HG02588 (cell line): Measurements from ENCODE around the gene CHN2.

ENCODE experiments used
- ATAC-seq: cut with Tn5 transposase; IDR thresholded peaks from one replicate; pipeline ENCODE4 v1.9.1; 2021; ENCODE audit warnings: mild to moderate bottlenecking, moderate library complexity; ENCODE audit not compliant: unreplicated experiment

Gene CHN2

DNA sequence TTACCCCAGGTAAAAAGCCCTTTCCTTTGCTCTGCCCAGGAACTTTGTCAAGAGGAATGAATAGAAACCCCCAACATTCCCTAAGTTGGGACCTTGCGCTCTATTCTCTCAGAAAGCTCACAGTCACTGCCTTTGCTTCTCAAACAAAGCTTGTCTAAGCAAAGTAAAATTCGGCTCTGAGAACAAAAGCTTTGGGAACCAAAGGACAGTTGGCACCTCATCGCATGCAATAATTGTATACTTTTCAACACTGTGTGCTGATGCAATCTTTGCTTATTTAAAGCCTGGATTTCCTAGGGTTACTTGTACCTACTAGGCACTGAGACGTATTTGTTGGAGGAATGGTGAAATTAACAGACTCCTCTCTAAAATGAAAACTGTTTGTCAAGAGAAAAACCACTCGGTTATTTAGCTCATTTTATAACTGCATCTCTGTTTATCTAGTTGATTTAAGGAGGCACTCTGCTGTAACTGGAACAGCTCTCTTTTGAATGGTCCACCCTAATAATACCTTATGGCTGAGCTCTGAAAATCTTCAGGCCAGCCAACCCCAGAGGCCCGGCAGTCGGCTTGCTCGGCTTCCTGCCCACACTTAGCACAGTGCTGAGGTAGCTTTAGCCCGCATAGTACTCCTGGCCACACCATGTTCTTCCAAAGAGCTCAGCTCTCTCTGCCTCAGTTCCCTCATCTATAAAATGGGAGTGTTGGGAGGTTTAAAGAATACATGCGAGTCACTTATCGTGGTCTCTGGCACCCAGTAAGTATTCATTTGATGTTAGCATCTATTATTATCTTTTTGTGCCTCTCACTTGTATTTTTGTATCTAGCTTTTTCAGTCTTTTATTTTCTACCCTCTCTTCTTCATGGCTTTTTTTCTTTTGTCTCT is 288.9 kb downstream of the CHN2 start:
- no peak for ATAC-seq

DNA sequence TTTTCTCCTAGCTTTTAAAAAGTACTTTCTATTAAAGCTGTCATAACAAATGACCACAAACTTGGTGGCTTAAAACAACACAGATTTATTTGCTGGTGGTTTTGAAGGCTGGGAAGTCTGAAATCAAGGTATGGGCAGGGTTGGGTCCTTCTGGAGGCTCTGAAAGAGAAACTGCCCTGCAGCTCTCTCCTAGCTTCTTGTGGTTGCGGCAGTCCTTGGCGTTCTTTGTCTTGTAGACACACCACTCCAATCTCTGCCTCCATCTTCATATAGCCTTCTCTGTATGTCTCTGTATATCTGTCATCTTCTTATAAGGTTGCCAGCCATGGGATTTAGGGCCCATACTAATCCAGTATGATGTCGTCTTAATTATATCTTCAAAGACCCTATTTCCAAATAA is 289.7 kb downstream of the CHN2 start:
- ATAC-seq = no peak

DNA sequence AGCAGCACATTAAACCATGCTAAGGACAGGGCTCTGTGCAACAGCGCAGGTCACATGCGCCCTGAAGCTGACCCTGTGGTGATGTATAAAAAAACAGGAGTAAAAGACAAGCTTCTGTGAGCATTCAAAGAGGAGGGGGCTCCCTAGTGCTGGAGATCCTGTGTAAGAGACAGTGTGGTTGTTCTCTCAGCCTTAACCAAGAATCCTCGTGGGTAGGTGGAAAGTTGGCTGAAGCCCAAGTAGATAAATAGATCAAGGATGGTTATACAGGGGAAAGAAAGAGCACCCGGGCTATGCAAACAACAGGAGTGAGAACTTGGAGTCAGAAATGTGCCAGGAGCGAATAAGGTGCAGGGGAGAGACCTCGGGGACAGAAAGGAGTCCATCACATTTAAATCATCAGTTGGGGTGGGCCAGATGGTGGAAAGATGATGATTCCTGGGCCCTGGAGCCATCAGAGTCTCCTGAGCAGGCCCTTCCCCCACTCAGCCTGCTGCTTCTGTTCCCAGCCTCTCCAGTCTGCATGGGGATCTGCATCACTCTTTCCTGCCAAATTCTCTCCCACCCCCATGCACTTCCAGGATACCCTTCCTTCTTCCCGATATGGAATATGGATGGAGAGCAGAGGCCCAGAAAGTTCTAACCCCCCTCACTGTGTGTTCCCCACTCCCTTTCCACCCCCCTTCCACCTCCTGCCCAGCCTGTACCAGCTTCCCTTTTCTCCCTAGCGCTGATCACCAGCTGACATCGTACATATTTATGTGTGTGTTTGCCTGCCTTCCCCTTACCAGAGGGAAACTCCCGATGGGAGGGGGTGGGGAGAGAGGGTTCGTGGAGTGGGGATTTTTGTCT is 291.0 kb downstream of the CHN2 start:
- no peak for ATAC-seq

DNA sequence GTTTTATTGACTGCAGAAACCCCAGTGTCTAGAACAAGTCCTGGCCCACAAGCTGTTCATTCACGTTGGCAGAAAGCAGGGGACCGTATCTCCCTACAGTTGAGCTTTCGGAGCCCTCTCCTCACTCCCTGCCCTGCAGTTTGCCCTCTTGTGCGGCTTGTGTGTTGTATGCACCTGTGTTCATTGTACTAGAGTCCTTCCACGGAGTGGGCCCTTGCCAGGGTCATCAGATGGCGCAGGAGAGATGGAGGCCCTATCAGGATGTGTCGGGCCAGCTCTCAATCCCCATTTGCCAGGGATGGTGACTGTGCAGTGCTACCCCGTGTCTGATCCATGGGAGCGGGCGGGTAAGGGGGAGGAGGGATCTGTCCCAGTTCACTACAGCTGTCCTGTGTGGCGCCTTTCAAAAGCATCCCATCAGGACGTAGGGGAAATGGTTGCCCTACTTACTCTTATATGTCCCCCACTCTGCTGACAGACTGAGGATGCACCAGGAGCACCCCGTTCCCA is 291.7 kb downstream of the CHN2 start:
- ATAC-seq = no peak

DNA sequence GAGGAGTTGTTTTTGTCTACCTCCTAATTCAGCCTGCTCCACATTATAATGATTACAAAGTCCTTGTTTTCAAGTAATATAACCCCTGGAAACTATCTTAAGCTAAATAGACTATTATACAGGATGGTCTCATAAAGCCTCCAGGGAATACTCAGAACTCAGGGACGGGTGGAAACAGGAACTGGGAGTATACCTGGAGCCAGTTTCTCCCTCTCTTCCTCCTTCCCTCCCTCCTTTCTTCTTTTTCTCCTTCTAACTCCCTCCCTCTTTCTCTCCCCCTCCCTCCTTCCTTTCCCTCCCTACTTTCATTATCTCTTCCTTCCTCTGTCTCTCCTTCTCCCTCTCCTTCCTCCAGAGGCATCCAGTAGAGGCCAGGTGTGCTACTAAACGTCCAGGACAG is 292.8 kb downstream of the CHN2 start:
- ATAC-seq = no peak

DNA sequence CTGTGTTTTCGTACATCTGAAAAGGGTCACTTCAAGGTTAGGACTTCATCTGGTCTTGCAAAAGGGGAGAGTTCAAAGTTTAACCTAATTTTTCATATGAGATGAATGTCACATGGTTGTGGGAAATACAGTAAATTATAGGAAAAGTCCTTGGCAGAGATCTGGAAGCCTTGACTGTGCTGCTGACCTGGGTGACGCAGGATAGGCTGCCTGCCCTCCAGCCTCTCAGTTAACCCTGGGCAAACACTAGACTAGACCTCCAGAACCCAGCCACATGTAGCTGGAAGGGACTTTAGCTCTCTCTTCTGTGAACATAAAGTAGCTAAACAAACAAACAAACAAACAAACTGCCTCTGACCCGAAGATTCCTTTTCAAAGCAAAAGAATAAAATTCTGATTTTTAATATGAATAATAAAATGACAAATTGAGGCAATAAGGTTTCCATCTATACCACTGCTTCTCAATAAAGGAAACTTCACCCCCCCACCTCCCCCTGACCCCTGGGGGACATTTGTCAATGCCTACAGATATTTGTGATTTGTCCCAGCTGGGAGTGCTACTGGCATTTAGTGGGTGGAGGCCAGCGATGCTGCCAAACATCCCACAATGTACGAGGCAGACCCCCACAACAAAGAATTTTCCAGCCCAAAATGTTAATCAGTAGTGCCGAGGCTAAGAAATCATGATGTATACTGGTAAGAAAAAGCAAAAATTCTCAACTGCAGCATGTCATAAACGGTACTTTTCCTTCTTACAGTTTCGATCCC is 293.8 kb downstream of the CHN2 start:
- no peak for ATAC-seq

DNA sequence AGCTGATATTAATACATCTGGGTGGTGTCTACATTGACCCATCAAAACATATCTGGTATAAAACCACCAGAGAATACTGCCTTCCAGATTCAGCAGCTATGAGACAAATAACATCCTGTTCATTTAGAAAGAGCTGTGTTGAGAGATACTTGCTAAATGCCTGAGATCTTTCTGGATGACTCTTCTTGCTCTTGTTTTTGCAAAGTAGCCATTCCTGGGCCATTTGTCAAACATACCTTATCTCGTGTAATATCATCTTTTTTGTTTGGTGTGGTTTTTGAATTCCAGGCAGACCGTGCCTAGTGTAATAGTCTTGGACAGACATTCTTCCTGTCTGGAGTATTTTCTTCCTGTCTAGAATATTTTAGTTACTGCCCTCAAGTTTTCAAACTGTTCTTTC is 294.4 kb downstream of the CHN2 start:
- ATAC-seq = no peak

DNA sequence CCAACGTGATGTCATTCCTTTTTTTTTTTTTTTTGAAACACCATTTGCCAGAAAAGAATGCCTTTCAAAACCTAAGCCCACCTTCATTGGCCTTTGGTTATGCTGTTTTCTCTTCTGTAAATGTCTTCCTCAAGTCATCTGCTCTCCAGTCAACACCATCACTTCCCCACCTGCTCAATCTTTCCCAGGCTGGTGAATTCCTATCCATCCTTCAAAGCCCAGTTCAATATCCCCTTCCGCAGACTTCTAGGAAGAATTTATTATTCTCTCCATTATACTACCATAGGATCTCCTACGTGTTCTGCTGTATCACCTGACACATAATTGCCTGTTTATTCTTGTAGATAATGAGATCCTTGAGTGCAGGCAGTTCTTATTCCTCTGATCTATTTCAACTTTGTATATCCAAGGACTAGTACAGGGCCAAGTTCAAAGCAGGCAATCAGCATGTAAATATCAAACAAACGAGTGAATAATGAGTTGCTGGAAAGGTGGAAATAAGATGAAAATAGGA is 295.6 kb downstream of the CHN2 start:
- no peak for ATAC-seq

DNA sequence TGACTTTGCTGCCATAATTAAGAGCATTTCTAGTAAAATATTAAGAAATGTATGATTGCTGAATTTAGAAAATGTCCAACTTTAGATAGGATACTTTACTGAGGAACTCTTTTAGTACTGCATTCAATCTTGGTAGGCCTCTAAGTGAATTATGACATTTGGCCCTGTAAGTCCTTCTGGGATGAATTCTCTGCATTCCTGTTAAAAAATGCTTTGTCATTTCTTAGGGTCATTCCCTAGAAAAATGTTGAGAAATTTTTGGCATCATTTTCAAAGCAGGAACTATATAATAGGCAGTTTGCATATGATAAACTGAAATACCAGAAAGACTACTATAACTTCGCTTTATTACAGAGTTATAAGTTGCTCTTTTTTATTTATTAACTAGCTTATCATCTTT is 299.8 kb downstream of the CHN2 start:
- ATAC-seq = no peak

DNA sequence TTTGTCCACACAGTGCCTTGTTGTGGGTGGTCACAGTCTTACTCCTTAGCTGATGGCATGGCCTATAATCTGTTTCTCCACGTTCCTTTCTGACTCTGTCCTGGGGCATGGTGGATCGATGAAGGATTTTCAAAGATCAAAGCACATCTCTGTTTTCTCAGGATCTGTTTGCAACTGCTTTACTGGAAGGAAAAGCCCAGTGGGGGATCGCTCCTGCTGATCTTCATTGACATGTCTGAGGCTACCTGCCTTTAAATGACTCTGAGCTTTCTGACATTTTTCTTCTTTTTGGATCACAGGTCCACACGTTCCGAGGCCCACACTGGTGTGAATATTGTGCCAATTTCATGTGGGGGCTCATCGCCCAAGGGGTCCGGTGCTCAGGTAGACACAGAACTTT is 301.1 kb downstream of the CHN2 start:
- no peak for ATAC-seq

DNA sequence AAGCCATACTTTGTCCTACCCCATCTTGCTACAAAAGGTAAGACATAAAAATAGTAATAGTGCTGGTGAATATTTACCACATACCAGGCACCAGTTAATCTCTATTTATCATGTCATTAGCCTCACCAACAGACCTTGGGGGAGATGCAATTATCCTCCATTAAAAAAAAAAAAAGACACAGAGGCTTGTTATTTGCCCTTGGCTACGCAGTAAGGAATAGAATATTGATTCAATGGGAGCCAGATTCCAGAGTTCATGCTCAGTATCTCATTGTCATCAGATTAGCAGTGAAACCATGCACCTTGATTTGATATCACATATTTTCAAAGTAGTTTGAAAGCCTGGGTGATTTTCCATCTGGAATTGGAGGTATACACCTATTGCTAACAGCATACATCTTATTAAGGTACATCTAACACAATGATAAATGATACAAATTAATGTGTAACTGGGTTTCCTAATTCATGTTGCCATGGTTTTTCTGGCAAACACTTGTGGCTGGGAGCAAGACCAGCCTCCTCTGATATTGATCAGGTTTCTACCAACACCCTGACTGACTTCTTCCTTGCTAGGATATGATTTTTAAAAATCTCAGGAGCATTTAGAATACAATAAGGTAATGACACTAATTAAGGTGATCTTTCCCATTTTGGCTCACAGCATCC is 301.9 kb downstream of the CHN2 start:
- no peak for ATAC-seq

DNA sequence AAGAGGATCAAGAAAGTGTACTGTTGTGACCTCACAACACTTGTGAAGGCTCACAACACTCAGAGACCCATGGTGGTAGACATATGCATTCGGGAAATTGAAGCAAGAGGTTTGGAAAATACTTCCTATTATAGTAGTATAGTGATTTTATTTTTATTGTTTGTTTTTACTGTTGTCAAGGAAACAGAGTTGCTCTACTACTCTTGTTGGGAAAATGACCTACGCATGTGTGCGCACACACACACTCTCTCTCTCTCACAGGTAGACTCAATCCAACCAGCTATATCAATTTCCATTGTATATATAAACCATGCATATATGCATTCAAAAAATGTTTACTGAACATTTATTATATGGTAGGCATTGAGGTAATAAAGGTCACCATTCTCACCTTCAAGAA is 305.4 kb downstream of the CHN2 start:
- no peak for ATAC-seq

DNA sequence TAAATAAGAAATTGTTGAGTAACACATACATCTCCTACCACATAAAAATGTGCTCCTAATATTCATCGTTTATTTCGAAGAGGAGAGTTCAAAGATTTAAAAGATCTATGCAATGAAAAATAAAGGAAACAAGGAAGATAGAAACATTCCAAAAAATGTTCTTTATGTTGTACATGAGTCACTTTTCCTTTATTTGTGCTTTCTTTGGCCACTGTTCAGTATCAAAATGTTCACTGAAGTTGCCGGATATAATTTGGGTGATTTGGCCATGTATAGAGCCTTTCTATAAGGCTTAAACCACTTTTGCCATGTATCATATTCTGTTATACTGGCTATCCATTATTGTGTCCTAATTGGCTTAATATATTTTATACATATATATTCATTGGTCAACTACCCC is 306.1 kb downstream of the CHN2 start:
- no peak for ATAC-seq

DNA sequence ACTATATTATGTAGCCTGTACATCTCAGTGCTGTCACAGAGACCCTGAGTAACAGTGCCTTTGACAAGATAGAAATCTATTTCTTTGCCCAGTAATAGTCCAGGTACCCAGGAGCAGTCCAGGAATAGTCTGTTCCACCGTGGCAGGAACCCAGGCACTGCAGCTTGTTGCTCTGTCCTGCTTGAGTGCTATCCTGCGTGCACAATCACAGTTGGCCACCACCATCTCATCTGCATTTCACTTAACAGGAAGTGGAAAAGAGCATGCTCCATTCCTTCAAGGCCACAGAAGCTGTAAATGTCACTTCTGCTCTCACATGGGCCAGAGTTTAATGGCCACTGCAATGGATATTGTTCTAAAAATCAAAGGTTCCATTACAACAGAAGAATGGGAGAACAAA is 307.6 kb downstream of the CHN2 start:
- ATAC-seq = no peak

DNA sequence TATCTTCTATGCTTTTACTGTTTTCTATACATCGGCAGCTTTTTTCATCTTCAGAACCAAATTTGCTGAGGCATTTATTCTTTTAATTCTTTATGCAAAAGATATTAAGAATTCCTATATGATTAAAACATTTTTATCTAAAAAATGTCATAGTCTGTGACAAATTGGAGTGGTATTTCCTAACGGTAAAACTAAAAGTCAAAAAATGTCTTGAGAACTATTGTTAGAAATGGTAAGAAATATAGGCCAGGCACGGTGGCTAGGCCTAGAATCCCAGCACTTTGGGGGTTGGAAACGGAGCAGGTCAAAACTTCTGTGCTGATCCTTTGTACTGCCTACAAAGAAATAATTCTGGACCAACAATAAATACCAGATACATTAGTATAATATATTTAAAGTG is 311.4 kb downstream of the CHN2 start:
- ATAC-seq = no peak

DNA sequence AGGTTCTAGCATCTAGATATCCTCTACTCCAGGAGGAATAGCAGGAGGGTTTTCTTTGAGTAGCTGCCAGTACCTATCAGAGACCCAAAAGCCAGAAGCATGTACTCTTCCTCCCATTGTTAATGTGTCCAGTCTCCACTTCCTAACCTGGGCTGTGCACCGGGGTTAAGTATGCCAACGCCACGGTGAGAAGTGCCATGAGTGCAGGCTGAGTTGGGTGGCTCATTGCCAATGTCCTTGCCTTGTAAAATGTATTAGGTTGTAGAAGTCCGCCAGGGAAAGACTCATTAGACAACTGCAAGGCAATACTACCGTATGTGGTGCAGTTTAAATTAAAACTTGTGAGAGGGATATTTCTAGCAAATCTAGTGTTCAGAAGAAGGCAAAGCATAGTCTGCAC is 314.0 kb downstream of the CHN2 start:
- no peak for ATAC-seq

DNA sequence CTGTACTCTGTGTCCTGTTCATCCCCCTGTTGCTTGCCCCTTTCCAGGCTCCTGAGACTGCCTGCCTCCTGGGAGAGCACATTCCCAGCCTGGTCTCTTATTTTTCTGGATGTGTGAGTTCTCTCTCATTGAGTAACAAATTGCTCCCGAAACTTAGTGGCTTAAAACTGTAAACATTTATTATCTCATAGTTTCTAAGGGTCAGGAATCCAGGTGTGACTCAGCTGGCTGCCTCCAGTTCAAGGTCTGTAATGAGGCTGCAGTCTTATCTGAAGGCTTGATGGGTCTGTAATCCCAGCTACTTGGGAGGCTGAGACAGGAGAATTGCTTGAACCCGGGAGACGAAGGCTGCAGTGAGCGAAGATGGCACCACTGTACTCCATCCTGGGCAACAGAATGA is 315.5 kb downstream of the CHN2 start:
- no peak for ATAC-seq

DNA sequence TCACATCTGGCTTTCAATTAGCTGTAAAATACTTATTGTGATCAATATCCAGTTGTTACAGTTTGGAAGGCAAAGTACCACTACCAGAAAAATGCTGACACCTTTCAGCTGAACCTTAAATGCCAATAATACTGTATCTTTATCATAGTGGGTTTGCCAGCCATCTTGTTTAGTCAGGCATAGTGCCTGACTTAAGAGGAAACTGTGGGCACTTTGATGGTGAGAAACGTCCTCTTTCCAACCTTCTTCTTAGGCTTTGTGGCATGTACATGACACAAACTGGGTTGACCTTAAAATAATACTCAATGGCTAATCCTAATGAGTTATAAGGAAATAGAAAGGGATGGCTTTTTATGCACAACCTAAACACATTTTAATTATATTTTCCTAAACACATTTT is 316.8 kb downstream of the CHN2 start:
- ATAC-seq = no peak

DNA sequence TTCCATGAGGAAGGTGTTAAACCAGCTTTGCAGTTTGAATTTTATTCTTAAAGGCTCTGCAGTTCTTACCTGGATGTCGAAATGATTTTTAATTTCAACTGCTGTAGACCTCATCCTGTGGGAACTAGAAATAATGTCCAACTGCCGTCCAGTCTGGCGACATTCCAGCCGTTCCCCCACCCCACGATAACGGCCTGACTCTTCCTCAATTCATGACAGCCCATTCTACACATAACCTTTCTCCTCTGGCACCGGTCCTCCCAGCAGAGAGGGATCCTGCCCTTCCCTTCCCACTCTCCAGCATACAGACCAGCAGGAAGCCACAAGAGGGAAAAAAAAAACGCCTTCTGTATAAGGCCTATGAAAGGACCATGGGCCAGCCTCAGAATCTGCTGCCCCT is 317.3 kb downstream of the CHN2 start:
- no peak for ATAC-seq

DNA sequence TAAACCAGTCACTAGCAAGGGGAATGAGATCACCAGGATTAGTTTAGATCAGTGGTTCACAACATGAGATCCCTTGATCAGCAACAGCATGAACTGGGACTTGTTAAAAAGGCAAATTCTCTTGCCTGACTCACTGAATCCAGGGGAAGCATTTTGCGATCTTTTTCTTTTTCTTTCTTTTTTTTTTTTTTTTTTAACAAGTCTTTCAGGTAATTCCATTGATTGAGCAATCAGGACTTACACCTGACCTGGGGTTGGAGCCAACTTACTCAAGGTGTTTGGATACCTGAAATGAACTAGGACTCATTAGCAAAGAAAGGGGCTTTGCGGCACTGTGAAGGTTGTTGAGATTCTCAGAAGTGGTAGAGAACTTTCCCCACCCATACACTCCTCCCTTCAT is 321.9 kb downstream of the CHN2 start:
- no peak for ATAC-seq
